Cardiac muscle cell (in vitro differentiated cells and primary cell): ENCODE results near the gene CARMIL3. TPM values are rescaled to one million over a fixed set of nuclear protein-coding genes. Genes with fewer than 3 reads are reported as not detected.

Experiments used
- DNase-seq, 2 donors: peaks; one replicate each; pipeline versions ENCODE4 v3.0.0 to v3.0.0-alpha.2; 2010 to 2017; ENCODE audit warnings: low read depth in 1 of 2, low spot score in 1 of 2
- H3K27ac ChIP-seq: fragments of 200-600 bp; sonication (generic); 2 replicates; pipeline ENCODE4 v1.5.1; 2016
- H3K27me3 ChIP-seq: fragments of 200-600 bp; sonication (generic); 2 replicates; pipeline ENCODE4 v1.6.0; 2016; ENCODE audit warnings: control low read depth
- H3K36me3 ChIP-seq: fragments of 200-600 bp; sonication (generic); 2 replicates; pipeline ENCODE4 v1.5.1; 2016; ENCODE audit warnings: control low read depth
- H3K4me1 ChIP-seq: fragments of 200-600 bp; sonication (generic); 2 replicates; pipeline ENCODE4 v1.8.1; 2017; ENCODE audit warnings: low read depth, mild to moderate bottlenecking, mixed run types
- H3K4me3 ChIP-seq: fragments of 200-600 bp; sonication (generic); 2 replicates; pipeline ENCODE4 v1.5.1; 2016; ENCODE audit warnings: mild to moderate bottlenecking
- H3K9me3 ChIP-seq: fragments of 200-600 bp; sonication (generic); 2 replicates; pipeline ENCODE4 v1.5.1; 2017; ENCODE audit warnings: low read depth, mild to moderate bottlenecking, control low read depth
- polyA plus RNA-seq: library from polyadenylated mRNA; unstranded; fragments of >200 nt; fragmentation: Nextera tagmentation; extraction: Ambion mirVana; gene quantifications from 2 replicates; pipeline ENCODE4 v1.2.1, GENCODE V29; 2016
- total RNA-seq: library from RNA; depleted of rRNA; stranded (reverse); fragments of >200 nt; gene quantifications from 2 replicates; pipeline ENCODE4 v1.2.3, GENCODE V29; 2016
- TF ChIP-seq, protein P1 (sequence below): IDR thresholded peaks from 2 replicates; pipeline ENCODE4 v1.5.1; 2012; ENCODE audit warnings: low read depth, mild to moderate bottlenecking, low read length

The CARMIL3 gene
- total and polyA plus RNA-seq, 2 experiments from 2014 or later, result 0.06 to 0.22 TPM

GRCh38 chr14:24063263-24063836, 11.5 kb downstream of the CARMIL3 start:
- no peaks in the 10 kb centered on the region for H3K36me3 ChIP-seq
- no peaks in the 10 kb centered on the region for H3K4me1 ChIP-seq
- no peak overlapping the region for H3K27ac ChIP-seq
- H3K4me3 ChIP-seq, result no peak overlapping the region
- H3K9me3 ChIP-seq, result no peaks in the 10 kb centered on the region
- no peak for DNase-seq
- TF ChIP-seq, protein P1, sequence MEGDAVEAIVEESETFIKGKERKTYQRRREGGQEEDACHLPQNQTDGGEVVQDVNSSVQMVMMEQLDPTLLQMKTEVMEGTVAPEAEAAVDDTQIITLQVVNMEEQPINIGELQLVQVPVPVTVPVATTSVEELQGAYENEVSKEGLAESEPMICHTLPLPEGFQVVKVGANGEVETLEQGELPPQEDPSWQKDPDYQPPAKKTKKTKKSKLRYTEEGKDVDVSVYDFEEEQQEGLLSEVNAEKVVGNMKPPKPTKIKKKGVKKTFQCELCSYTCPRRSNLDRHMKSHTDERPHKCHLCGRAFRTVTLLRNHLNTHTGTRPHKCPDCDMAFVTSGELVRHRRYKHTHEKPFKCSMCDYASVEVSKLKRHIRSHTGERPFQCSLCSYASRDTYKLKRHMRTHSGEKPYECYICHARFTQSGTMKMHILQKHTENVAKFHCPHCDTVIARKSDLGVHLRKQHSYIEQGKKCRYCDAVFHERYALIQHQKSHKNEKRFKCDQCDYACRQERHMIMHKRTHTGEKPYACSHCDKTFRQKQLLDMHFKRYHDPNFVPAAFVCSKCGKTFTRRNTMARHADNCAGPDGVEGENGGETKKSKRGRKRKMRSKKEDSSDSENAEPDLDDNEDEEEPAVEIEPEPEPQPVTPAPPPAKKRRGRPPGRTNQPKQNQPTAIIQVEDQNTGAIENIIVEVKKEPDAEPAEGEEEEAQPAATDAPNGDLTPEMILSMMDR, result no peak
- no peaks in the 10 kb centered on the region for H3K27me3 ChIP-seq

DNA sequence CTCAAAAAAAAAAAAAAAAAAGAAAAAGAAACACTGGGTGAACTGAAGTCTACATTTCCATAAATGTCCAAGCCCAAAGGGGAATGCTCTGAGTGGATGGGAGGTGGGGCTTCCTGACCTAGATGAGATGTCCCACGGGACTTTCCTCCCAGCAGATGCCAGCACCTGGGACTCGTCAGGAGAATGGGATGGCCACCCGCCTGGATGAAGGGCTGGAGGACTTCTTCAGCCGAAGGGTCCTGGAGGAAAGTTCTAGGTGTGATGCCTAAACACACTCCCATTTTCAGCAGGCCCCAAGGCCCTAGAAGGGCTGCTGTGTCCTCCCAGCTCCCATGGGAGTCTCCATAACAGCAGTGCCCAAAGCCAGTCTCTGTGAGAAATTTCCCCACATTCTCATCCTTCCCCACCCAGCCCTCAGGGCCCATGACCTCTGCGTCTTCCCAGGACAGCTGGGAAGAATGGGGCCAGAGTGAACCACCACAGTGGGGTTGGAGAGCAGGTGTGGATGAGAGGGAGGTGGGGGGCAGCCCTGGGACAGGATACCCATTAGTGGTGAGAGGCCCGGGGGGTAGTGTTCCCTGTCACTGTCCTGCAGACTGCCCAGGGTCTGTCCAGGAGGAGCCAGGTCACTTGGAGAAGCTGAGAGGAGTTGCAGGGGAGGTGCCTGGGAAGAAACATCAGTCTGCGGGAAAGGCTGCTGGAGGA, 12.4 kb downstream of the CARMIL3 start:
- no peaks in the 10 kb centered on the region for H3K4me1 ChIP-seq
- no peaks in the 10 kb centered on the region for H3K27me3 ChIP-seq
- H3K27ac ChIP-seq, result no peak overlapping the region
- TF ChIP-seq, protein P1, result no peak
- no peak overlapping the region for H3K4me3 ChIP-seq
- no peak for DNase-seq
- H3K36me3 ChIP-seq, result no peaks in the 10 kb centered on the region
- H3K9me3 ChIP-seq, result no peaks in the 10 kb centered on the region

GRCh38 chr14:24064856-24065255, 13.0 kb downstream of the CARMIL3 start:
- no peak overlapping the region for H3K4me3 ChIP-seq
- no peaks in the 10 kb centered on the region for H3K9me3 ChIP-seq
- no peaks in the 10 kb centered on the region for H3K4me1 ChIP-seq
- H3K27me3 ChIP-seq, result no peaks in the 10 kb centered on the region
- no peak for DNase-seq
- TF ChIP-seq, protein P1, result no peak
- H3K27ac ChIP-seq, result no peak overlapping the region
- H3K36me3 ChIP-seq, result no peaks in the 10 kb centered on the region

GRCh38 chr14:24065408-24065807, 13.6 kb downstream of the CARMIL3 start:
- no peak overlapping the region for H3K27ac ChIP-seq
- no peaks in the 10 kb centered on the region for H3K27me3 ChIP-seq
- no peaks in the 10 kb centered on the region for H3K4me1 ChIP-seq
- H3K36me3 ChIP-seq, result no peaks in the 10 kb centered on the region
- TF ChIP-seq, protein P1, result no peak
- H3K9me3 ChIP-seq, result no peaks in the 10 kb centered on the region
- H3K4me3 ChIP-seq, result no peak overlapping the region
- no peak for DNase-seq

DNA sequence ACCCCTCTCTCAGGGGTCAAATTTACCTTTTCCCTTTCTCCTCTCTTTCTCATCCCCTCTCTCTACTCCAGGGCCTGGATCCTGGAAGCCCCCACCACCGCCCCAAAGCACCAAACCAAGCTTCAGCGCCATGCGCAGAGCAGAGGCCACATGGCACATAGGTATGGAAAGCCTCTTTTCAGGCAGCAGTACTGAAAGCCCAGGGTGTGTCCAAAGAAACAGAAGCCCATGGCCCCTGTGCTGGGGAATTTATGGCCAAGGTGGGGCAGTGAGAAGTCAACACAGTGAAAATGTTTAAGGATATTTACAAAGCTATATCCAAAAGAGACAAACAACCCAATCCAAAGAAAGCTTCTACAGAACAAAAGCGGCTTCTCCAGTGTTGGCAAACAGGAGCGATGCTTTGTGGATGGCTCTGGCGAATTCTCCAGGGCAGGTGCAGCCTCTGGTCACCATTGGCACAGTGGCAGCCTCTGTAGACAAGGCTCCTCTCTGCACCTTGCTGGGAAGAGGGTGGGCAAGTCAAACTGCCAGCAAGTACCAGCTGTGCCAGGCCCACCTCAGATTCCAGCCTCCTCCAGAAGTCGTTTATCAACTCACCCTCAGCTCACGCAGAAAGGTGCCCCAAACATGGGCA, 14.8 kb downstream of the CARMIL3 start:
- H3K4me1 ChIP-seq, result no peaks in the 10 kb centered on the region
- TF ChIP-seq, protein P1, result no peak
- DNase-seq, result no peak
- no peak overlapping the region for H3K4me3 ChIP-seq
- H3K36me3 ChIP-seq, result no peaks in the 10 kb centered on the region
- H3K27ac ChIP-seq, result no peak overlapping the region
- no peaks in the 10 kb centered on the region for H3K9me3 ChIP-seq
- H3K27me3 ChIP-seq, result no peaks in the 10 kb centered on the region
